ENCODE results near the gene ANAPC2. TPM values are rescaled to one million over a fixed set of nuclear protein-coding genes. Genes with fewer than 3 reads are reported as not detected.

Gene ANAPC2
- total RNA-seq, 1 donor from 2014 or later, result 73.2 TPM

- DNase-seq (ENCODE audit: low spot score, unreplicated experiment), result no peak
- Mint-ChIP-seq H3K36me3 (ENCODE audit: insufficient read depth) (no peaks in the 10 kb centered on the region), H3K4me3 (ENCODE audit: low read depth) (no peak overlapping the region), H3K27ac (no peak overlapping the region), H3K27me3 (peaks cover 61% of the 10 kb centered on the region), H3K9me3 (ENCODE audit: low read depth) (no peaks in the 10 kb centered on the region), H3K4me1 (ENCODE audit: low read depth) (no peaks in the 10 kb centered on the region)
- TF ChIP-seq CTCF (IDR thresholded peaks at IDR 0.05; ENCODE audit: unreplicated experiment), result no peak
These were observed 44.9 kb downstream of the ANAPC2 start for GRCh38 chr9:137143459-137143858.

GRCh38 chr9:137141976-137142936 is 46.1 kb downstream of the ANAPC2 start:
- no peak for TF ChIP-seq CTCF (IDR thresholded peaks at IDR 0.05; ENCODE audit: unreplicated experiment)
- peaks cover 66% of the 10 kb centered on the region for H3K27me3 Mint-ChIP-seq
- H3K9me3 Mint-ChIP-seq (ENCODE audit: low read depth), result no peaks in the 10 kb centered on the region
- no peak for DNase-seq (ENCODE audit: low spot score, unreplicated experiment)
- no peaks in the 10 kb centered on the region for H3K4me1 Mint-ChIP-seq (ENCODE audit: low read depth)
- H3K4me3 Mint-ChIP-seq (ENCODE audit: low read depth), result no peak overlapping the region
- no peaks in the 10 kb centered on the region for H3K36me3 Mint-ChIP-seq (ENCODE audit: insufficient read depth)
- no peak overlapping the region for H3K27ac Mint-ChIP-seq

- Mint-ChIP-seq H3K27ac (no peak overlapping the region), H3K4me1 (ENCODE audit: low read depth) (no peaks in the 10 kb centered on the region), H3K36me3 (ENCODE audit: insufficient read depth) (no peaks in the 10 kb centered on the region), H3K27me3 (peaks cover 68% of the 10 kb centered on the region), H3K9me3 (ENCODE audit: low read depth) (no peaks in the 10 kb centered on the region), H3K4me3 (ENCODE audit: low read depth) (no peak overlapping the region)
- no peak for DNase-seq (ENCODE audit: low spot score, unreplicated experiment)
- TF ChIP-seq CTCF (IDR thresholded peaks at IDR 0.05; ENCODE audit: unreplicated experiment), result no peak
These were observed 47.1 kb downstream of the ANAPC2 start for GRCh38 chr9:137141050-137141810.

GRCh38 chr9:137140151-137141012 is 48.0 kb downstream of the ANAPC2 start:
- H3K27me3 Mint-ChIP-seq, result peaks cover 75% of the 10 kb centered on the region
- H3K9me3 Mint-ChIP-seq (ENCODE audit: low read depth), result no peaks in the 10 kb centered on the region
- no peak for DNase-seq (ENCODE audit: low spot score, unreplicated experiment)
- no peaks in the 10 kb centered on the region for H3K36me3 Mint-ChIP-seq (ENCODE audit: insufficient read depth)
- H3K4me1 Mint-ChIP-seq (ENCODE audit: low read depth), result no peaks in the 10 kb centered on the region
- no peak overlapping the region for H3K27ac Mint-ChIP-seq
- TF ChIP-seq CTCF (IDR thresholded peaks at IDR 0.05; ENCODE audit: unreplicated experiment), result no peak
- no peak overlapping the region for H3K4me3 Mint-ChIP-seq (ENCODE audit: low read depth)
